Activated T-helper 9 cell treated with anti-CD3 and anti-CD28 coated beads, Interleukin-2, amount 50 U/mL, for 16 hours (primary cell): Measurements from ENCODE around the gene KRTAP4-3.
"Not testable (repeated sequence)": the region's sequence is repeated elsewhere in the genome, so short reads cannot be mapped to it uniquely, and the experiment has no call there.

Experiments
- DNase-seq: peaks from one replicate; pipeline ENCODE4 v3.0.0-alpha.2; 2020; ENCODE audit warnings: low read depth

Gene KRTAP4-3

GRCh38 chr17:41151525-41151924 lies 16.5 kb downstream of the KRTAP4-3 start:
- no peak for DNase-seq

DNA sequence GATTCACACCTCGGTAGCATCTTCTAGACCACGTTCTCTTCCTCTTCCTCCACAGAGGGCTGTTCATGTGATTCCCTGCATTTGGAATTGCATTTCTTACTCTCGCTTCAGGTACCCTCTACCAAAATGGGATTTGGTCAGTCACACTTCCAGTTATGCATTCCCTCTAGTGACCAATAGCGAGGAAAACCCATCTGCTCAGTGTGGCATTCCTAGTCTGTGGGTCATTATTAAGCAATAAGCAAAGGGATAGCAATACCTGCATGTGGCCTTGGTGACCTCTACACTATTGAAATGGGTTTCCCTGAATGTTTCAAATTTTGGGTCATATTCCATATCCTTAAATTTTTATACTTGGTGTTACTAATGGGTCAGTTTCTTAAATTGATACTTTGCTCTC lies 18.0 kb downstream of the KRTAP4-3 start:
- DNase-seq: no peak

DNA sequence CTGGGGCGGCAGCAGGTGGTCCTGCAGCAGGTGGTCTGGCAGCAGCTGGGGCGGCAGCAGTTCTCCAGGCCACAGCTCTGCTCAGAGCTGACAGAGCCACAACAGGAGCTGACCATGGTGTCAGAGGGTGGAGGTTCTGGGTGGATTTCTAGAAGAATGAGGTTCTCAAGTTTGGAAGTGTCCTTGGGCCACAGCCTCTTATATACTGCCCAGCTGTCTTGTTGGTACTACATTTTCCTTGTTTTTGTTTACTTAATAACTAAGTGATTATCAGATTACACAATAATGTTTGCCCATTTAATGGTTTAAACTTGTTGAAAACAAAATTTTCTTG lies 18.4 kb downstream of the KRTAP4-3 start, which contains the start of gene KRTAP4-5:
Gene KRTAP4-5 (minus strand): TSS at position 174 of the 334 bp plus-strand sequence. CDS start 58 bp downstream, at position 116.
- no peak for DNase-seq

GRCh38 chr17:41148971-41149651 lies 18.9 kb downstream of the KRTAP4-3 start:
- not testable (repeated sequence) for DNase-seq

GRCh38 chr17:41147531-41148204 lies 20.4 kb downstream of the KRTAP4-3 start:
- DNase-seq: no peak

- no peak for DNase-seq
Observed at GRCh38 chr17:41145261-41145660, 22.8 kb downstream of the KRTAP4-3 start.

DNA sequence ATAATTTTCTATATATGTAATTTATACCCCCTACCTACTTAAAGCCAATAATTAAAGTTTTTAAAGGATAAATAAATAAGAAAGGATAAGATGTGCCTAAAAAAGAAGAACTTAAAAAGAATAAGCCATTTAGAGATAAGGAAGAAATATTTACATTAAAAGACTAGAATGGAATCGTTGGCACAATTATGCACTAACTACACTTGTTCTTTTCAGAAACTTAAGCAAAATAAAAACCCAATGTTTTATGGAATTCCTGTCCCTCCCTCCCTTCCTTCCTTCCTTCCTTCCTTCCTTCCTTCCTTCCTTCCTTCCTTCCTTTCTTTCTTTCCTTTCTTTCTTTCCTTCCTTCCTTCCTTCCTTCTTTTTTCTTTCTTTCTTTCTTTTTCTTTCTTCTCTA lies 23.2 kb downstream of the KRTAP4-3 start:
- DNase-seq: no peak

- no peak for DNase-seq
Observed at GRCh38 chr17:41141361-41141760, 26.7 kb downstream of the KRTAP4-3 start.

- DNase-seq: no peak
Observed at GRCh38 chr17:41140360-41141131, 27.5 kb downstream of the KRTAP4-3 start, which contains the start of gene KRTAP4-6. KRTAP4-6 (minus strand) TSS chr17:41140544; CDS start chr17:41140487, 57 bp downstream.

DNA sequence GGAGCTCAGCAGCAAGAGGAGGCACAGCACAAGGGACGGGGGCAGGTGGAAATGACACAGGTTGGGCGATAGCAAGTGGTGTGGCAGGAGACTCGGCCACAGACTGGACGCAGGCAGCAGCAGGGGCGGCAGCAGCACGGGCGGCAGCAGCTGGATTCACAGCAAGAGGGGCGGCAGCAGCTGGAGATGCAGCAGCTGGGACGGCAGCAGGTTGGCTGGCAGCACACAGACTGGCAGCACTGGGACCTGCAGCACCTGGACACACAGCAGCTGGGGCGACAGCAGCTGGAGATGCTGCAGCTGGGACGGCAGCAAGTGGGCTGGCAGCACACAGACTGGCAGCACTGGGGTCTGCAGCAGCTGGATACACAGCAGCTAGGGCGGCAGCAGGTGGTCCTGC lies 28.2 kb downstream of the KRTAP4-3 start:
- DNase-seq: not testable (repeated sequence)

- DNase-seq: no peak
Observed at GRCh38 chr17:41133880-41134735, 33.9 kb downstream of the KRTAP4-3 start.

- DNase-seq: no peak
Observed at GRCh38 chr17:41131979-41132378, 36.0 kb downstream of the KRTAP4-3 start.

GRCh38 chr17:41127371-41127770 lies 40.6 kb downstream of the KRTAP4-3 start:
- DNase-seq: no peak

GRCh38 chr17:41126412-41126811 lies 41.6 kb downstream of the KRTAP4-3 start:
- no peak for DNase-seq

DNA sequence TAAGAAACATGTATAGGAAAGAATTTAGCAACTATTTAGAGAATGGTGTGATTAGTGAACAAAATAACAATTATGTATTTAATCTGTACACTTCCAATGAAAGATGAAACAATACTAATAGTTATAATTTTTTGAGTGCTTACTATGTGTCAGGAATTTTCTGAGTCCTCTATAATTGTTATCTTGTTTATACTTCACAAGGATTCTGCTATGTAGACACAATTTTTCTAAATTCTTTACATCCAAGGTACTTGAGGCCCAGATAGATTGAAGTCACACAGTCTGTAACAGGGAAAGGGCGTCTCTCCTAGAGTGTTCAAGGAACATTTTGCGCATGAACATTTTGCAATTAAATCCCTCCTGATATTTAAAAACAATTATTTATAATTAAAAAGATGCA lies 43.0 kb downstream of the KRTAP4-3 start:
- DNase-seq: no peak

GRCh38 chr17:41123991-41124371 lies 44.0 kb downstream of the KRTAP4-3 start, which contains the start of gene KRTAP4-12:
KRTAP4-12 (minus strand) TSS chr17:41124182; CDS start chr17:41124122, 60 bp downstream.
- DNase-seq: not testable (repeated sequence)

DNA sequence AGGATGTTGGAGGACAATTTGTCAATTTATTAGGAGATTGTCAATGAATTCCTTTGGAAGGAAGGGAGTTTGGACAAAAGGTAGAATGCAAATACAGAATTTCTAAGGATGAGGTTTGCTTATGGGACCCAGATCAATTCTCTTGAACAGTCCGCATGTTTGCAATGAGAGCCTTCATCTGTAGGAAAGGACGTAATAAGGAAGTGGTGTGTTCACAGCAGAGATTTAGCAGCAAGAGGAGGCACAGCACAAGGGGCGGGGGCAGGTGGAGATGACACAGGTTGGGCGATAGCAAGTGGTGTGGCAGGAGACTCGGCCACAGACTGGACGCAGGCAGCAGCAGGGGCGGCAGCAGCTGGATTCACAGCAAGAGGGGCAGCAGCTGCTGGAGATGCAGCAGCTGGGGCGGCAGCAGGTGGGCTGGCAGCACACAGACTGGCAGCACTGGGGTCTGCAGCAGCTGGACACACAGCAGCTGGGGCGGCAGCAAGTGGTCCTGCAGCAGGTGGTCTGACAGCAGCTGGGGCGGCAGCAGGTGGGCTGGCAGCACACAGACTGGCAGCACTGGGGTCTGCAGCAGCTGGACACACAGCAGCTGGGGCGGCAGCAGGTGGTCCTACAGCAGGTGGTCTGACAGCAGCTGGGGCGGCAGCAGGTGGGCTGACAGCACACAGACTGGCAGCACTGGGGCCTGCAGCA lies 44.6 kb downstream of the KRTAP4-3 start:
- not testable (repeated sequence) for DNase-seq

DNA sequence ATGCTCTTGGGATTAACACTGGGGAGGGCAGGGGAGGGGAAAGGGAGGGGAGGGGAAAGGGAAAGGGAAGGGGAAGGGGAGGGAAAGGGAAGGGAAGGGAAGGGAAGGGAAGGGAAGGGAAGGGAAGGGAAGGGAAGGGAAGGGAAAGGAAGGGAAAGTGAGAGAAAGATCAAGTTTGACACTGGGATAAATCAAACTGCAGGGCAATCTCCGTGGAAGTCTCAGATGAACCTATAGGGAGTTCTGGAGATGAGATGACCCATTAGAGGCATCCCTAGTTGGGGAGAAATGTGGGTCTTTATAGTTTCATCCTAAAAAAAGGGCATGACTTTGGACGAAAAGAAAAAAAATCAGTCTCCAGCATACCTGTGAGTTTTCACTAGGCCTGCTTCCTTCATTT lies 46.3 kb downstream of the KRTAP4-3 start:
- no peak for DNase-seq

DNA sequence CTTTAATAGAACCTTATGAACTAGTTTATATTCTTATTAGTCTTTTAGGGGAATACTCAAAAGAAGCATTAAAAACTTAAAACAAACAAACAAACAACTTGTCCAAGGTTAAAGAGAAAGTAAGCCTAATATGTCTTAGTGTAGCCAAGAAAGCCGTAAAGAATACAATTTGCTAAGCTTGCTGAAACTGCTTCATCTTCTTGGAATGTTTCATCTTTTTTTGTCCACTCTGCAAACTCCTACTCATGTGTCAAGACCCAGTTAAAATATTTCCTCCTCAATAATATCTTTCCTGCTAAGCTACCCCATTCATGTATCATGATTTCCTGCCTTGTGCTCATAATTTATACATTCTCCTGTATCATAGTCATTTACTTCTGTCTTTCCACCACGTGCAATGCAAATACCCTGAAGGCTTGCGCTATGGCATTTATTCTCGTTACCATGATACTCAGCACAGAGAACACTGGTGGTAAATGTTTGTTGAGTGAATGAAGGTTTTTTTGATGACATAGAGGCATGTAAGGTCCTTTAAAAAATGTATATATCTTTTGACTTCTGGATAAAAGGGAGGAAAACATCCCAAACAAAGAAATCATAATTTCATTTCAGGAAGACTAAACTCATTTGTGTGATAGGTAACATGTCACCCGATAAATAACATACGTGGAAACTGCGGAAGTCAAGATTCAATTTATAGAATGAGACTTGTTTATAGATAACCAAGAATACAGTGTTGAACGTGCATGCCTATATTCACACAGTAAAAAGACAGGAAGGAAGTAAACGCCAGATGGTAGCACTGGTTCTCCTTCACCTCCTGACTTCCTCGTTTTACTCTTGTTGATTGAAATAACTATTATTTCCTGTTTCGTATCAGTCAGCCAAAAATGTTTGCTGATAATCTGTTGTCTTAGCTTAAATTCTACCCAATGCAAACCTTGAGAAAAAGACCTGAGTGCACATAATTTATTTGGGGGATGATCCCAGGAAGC lies 48.0 kb downstream of the KRTAP4-3 start:
- DNase-seq: not testable (repeated sequence)

DNA sequence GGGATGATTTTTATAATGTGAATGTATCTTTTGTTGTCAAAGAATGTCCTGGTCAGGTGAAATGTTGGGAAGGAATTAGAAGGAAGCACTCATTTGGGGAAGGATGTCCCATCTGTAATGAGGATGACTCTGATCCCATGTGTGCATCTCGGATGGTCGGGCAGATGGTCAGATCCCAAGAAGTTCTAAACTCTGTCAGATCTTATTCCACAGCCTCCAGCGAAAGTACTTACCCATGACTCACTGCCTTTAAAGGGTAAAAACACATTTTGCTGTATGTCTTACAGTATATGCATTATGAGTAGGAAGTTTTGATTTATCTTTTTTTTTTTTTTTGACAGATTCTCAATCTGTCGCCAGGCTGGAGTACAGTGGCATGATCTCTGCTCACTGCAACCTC lies 49.3 kb downstream of the KRTAP4-3 start:
- no peak for DNase-seq
